Islet precursor cell (in vitro differentiated cells): ENCODE results near the gene INTS6.

Experiments used
- DNase-seq: peaks from one replicate; pipeline ENCODE4 v3.0.0-alpha.2; 2018

Gene INTS6

DNA sequence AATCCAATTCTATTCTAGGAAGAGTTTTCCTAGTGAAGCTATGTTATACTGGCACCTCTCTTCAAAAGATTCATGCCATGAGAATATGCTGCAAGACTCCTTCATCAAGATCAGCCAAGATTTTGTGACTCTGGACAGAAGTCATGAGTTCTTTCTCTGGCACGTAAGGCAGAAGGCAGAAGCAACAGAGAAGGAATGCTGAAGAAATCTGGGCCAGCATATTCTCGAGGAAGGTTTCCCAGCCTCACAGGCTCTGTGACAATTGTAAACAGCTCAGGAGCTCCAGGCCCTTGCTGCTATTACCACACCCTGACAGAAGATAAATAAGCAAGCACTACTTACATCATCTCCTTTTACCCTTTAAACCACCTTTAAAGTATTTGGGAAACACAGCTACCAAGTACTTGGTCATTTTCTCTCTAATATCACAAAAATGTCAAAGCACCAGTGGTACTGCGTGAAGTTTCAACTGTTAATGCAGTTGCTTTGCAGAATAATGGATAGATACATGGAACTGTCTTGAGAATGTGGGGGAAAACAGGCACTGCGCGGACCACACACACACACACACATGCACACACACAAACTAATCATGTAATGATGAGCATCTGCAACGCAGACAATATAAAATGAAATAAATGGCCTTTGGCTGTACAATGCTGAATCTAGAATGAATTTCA, 55.4 kb downstream of the INTS6 start:
- DNase-seq, result peak; percentile 82

DNA sequence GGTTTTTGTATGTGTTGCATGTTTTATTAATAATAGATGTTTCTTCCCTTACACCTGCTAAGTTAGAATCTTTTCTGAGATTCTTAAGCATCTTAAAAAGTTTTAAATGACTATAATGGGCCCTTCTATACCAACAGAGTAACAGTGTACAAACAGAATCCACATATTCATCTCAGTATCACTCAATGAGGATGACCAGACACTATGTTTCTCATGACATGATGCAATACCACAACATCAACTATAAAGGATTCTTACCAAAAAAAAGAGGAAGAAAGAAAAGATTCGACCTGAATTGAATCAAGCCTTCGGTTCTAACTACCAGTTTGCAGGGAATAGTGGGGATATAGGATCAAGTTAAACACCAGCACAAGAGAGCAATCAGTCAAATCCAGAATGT, 56.5 kb downstream of the INTS6 start:
- DNase-seq, result no peak

DNA sequence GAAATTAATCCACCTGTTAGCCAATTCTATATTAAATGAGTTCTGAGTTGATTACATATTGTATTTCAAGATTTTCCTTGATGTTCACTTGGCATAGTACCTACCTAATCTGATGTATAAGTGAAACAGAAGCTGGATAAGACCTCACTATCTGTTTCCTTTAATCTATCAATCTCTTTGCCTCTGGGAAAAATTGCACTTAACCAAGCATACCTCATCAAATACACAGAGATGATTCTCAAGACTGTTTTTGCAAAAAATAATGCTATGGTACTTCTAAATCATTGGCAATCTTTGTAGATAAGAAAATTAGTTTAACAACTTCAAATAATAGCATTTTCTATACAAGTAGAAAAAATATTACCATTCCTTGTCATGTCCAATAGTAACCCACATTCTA, 58.1 kb downstream of the INTS6 start:
- DNase-seq, result no peak

DNA sequence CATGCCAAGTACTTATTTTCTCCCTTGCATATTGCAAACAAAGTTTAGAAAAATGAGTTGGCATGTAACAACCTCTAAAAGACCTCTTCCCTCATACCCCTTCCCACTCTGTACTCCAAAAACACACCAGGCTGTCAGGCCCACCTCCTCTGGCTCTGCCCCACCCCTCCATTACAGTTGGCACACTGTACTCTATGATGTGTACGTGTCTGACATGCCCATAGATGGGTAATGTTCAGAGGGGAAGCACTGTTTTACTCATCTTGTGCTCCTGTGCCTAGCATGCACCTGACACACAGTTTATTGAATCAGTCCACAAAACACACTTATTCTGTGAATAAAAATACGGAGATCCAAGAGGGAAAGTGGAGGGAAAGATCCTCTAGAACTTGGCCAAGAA, 67.7 kb downstream of the INTS6 start:
- DNase-seq, result no peak

DNA sequence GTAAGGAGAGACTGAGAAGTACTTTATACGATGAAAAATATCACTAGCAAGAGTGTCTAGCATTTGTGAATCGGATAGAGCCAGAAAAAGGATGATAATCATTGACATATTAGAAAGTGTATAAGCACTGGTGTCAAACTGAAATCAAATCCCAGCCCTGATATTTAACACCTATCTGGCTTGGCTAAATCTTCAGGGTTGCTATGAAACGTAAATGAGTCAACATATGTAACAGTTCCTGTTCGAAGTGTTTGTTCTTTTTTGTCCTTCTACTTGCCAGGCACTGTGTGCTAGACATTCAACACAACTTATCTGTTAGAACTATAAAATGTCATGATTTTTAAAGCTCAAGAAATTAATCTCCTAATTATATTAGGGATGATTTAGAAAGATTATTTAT, 72.6 kb downstream of the INTS6 start:
- no peak for DNase-seq

DNA sequence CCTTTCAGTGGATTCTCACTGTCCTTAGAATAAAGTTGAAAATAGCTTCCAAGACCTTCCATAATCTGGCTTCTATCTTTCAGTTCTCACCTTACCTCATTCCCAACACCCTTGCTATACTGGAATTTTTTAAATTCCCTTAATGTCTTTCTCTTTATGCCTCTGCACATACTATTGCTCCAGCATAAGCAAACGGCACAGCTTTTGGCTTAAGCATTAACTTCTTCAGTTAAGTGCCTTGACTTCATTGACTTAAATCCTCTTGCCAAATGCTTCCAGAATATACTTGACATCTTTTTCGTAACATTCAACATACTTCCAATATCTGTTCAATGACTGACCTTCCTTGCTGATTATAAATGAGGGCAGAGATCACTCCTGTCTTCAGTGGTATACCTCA, 79.4 kb downstream of the INTS6 start:
- no peak for DNase-seq

DNA sequence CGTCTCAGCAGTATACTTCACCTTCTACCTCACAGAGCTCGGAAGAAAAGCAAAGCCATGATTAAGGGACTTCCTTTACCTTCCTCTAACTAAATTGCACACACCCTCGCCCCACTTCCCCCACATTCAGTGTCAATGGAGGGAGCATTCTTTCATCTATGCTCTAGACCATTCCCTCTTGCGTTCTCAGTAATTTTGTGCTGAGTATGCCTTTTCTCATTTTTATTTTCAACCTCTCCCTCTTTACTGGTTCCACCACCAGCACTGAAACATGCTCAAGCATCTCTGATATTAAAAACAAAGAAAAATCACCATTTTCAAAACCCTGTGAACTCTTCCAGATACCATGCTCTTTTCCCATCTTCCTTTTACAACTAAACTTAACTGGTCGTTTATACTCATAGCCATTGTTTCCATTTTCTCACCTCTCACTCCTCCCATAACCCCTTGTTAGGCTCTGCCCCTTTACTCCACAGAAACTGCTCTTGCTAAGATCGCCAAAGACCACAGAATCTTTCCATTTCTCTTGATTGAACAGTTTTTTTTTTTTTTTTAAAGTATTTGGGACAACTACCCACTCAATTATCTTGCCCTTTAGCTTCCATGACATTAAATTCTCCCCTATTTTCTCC, 81.0 kb downstream of the INTS6 start:
- DNase-seq, result no peak

DNA sequence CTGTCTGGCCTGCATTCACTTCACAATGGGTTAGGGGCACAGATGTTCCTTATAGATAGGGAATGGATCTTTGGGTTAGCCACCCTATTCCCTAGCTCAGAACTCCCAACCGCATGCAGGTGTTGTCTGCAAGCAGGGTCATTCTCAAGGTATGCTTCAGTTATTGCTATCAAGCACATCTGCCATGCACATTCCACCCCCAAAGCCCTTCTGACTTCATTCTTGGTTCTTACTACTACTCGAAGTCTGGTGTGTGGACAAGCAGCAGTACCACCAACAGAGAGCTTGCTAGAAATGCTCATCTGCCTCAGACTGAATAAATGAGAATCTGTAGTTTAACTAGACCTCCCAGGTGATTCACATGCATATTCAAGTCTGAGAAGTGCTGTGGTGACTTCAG, 82.0 kb downstream of the INTS6 start:
- DNase-seq, result no peak

DNA sequence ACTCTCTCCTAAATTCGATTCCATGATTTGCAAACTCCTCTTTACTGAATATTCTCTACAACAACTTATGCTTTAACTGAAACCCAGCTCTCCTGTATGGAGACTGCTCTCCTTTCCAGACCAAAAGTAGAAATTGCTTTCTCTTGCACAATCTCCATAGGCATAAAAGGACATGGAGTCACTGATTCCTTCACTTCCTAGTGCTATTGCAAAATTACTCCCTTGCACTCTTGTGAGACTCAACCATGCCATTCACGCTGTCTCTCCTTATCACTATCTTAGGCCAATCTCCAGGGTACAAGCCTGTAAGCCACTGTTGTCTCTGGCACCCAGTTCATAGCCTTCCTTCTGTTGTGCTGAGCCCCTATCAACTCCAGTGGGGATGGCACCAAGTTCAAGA, 82.7 kb downstream of the INTS6 start:
- no peak for DNase-seq

DNA sequence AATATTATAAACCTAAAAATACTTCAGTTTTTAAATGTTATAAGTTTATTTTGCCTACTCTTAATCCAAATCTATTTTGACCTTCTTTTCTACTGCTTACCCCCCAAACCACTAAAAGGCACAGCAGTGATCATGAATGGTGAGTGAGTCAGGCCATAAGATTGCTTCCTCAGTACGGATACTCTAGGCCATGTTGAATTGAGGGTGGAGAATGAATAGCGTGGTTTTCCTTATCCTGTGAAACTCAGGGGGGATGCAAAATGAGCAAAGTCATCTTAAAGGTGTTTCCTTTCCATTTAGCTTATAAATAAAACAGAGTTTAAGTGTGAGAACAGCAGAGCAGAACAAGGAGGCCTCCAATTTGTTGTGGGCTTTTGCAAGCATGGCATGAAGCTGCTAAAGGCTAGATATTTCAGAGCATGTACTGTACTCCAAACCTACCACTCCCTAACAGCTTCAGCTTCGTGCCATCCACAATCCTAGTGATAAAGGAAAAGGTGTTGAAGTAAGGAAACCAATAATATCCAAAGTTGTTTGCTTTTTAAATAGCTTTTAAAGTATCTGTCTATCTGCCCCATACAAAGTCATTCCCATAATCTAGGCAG, 88.3 kb downstream of the INTS6 start:
- DNase-seq, result no peak

DNA sequence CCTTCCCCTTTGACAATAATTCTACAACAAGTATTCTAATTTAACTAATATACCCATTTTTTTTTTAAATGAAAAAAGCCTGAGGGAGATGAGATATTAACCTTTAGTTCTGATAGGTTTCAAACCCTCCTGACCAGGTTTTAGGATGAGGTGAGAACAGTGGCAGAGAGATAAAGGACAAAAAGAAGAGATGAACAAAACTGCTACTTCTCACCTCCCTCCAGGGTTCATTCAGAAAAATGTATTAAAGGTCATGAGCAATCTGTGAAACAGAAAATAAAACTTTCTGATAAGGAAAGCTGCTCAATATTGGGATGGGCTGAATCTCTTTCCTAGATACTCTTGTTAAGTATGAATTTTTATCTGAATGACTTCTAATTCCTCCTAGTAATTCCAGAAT, 89.2 kb downstream of the INTS6 start:
- no peak for DNase-seq

DNA sequence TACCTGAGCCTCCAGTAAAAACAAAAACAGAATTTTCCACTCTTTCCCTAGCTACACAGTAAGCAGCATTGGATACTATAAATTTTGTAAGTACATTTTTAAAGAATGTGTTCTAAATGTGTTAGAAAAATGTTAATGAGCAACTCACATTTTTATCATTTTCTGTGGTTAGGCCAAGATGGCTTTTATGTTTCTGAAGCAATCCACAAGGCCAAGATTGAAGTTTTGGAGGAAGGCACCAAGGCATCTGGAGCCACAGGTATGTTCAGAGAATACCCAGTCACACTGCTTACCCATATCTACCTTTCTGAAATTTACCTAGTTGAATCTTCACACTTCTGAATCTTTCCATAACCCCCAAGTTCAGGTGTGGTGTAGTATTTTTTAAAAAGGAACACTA, 91.7 kb downstream of the INTS6 start:
- DNase-seq, result no peak

DNA sequence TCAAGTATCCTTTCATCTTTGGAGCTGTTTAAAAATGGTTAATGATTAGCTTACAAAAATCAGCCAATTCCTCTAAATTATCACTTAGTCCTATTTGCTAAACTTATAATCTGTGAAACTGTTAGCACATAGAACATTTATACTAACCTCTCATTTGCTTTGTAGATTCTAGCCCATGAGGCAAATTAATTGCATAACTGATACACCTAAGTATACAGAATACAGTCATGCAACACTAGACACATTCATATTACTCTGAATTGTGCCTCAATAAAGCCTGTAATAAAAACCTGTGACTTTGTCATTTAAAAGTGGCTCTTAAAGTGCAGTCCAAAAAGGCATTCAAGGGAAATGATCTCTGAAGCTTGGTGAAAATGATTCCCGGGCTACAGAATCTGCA, 92.3 kb downstream of the INTS6 start:
- DNase-seq, result no peak

DNA sequence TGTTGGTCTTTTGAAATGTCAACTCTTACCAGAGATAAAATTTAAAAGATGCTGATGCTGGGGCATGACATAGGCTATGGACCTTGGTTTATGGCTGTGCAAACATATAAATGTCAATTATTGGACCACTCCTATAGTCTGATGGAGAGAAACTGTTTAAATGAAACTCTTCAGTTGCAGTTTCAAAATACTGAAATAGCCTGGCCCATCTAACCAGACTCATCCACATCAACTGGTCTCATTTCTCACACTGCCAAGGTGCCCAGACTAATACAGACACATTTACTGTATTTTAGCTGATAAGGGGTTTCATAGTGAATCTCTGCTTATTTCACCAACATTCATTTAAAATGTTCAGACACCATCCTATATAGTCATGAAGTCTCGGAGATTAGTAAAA, 93.5 kb downstream of the INTS6 start:
- DNase-seq, result no peak

DNA sequence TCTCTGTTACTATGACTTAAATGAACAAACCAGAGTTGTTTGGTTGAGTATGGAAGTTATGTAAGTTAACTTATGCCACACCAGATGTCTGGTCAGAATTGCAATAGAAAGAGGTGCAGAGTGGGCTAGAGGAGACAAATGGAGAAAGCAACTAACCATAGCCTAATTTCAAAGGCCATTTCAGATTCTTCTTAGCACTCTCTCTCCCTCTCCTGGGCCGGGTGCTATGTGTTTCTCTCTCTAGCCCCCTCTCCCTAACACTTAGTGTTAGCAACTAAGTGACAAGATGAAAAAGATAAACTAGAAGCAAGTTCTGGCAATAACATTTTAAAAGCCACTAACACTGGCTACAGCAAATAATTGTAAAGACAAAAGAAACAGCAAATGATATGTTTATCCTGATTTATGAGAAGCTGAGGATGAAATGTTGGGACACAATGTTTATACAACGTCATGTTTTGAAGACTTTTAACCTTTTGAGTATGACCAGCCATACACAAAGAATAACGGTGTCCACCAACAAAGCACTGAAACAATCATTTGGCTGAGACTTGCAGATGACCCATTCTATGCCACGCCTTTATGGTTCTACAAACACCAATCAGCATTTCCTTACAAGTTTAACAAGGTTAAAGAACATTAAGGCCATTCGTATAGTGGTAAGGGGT, 94.8 kb downstream of the INTS6 start:
- no peak for DNase-seq

DNA sequence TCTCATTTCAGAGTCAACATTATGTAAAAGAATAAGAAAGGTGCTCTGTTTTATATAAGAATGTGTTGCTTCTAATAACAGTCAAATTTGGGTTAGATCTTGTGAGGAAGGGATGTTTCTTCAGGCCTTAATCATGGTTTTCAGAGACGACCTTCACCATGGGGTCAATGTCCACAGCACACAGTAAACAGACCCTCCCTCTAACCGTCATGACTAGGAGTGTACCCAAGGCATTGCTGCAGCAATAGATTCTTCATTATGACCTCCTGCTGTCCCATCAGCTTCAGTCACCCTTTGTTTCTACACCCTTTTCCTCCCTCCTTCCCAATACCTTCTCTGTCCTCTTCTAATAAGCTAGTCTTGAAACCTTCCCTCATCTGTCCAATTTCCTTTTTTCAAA, 97.6 kb downstream of the INTS6 start:
- DNase-seq, result no peak

DNA sequence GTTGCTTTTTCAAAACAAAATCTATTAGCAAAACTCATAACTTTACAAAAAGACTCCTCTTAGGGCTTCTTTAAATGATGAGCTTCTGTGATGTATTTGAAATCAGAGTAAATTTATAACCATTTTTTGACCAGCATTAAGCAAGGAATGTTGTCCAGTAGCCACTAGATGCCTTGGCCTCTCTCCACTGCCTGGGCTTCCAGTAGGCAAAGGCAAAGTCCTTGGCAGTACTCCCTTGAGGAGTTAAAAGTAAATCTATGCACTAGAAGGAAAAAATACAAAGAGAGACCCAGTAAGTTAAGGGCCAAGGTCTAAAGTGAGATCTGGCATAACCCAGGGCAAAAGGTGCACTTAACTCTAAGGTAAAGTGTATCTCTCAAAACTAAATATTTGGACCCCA, 103.8 kb downstream of the INTS6 start:
- no peak for DNase-seq

DNA sequence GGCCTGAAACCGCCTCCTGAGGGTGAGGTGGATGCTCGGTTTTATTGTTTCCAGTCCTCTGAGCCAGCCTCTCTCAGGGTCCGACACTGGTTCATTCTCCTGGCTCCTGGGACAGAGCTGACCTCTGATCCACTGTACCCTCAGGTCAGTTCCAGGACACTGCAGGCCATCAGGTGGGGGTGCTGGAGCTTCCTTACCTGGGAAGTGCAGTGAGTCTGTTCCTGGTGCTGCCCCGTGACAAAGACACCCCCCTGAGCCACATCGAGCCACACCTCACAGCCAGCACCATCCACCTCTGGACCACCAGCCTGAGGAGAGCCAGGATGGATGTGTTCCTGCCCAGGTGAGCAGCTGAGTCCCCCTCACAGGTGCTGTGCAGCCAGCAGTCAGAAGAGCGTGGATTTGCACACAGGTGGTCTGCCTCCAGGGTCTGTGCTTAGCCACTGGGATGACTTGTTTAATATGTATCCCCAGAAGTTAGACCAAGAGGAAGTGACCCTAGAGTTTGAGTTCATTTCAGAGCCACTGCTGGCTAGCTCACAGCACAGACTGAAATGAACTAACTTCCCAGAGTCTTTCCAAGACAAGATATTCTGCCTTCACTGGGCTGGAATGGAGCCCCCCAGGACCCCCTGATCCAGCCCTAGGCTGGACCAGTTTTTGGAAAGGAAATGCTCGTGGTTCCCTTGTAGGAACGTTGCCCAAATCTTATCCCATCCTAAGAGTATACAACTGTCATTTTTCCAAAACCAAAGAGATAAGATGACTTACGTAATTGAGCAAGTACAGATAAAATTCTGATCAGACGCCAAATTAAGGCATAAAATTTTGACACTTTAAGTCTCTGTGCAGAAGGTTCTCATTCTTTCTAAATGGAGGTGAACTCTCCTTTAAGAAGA, 104.5 kb downstream of the INTS6 start:
- DNase-seq, result no peak

DNA sequence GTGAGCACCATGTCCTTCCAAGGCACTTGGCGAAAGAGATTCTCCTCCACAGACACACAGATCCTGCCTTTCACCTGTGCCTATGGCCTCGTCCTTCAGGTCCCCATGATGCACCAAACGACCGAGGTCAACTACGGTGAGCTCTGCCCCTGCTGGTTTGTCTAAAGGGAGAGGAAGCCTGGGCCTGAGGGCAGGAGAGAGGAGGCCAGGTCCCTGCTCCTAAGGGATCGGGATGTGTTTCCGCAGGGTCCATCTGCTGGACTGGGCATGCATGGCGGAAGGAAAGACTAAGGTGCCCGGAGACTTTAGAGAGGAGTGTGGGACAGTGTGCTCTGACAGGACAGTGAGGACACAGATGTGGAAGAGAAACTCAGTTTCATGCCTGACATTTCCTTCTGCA, 105.7 kb downstream of the INTS6 start:
- DNase-seq, result peak; percentile 62

DNA sequence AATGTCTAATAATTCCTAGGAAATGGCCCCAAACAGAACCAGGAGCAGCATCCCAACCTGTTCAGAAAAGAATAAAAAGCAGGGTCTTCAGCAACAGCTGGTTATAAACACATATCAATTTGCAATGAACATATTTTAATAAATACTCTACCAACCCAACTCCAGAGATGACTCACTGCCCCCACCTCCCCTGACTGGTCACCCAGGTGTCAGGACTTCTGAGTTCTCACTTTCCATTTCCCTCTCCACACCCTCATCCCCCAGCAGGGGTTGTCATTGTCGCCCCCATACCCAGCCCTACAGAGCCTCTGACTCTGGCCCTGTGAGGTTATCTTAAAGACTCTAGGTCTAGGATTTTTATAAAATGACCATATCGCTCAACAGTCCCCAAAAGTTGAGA, 106.4 kb downstream of the INTS6 start:
- DNase-seq, result no peak

DNA sequence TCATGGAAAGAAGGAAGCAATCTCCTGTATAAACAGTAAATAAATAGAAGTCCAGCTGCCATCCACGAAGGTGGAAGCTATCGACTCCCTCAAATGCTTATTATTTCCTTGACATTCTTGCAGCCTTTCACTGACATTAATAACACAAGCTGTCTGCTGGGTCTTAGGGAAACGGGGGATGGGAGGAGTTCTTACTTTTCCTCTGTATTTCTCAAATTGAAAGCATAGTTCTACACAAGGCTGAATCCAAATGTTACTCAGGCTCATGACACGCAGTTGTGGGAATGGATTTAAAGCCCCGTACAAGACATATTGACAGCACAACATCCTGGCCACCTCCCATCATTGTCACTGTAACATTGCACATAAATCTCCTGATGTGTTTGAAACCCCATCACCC, 109.4 kb downstream of the INTS6 start:
- DNase-seq, result no peak

DNA sequence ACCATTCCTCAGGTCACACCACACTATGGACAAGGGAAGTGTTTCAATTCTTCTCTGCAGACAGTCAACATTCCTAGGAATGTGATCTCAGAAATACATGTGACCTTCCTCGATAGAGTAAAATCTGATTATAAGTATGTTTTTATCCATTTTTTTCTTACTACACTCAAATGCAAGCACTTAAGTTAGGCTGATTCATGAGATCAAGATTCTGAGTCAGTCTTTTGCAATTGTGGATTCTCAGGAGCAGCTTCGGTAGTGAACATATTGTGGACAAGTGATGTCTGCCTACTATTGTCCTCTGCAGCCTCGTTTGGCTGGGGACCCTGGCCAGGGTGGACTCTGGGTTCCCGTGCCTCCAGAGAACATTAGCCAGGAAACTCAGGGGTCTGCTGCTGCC, 110.1 kb downstream of the INTS6 start:
- DNase-seq, result no peak

DNA sequence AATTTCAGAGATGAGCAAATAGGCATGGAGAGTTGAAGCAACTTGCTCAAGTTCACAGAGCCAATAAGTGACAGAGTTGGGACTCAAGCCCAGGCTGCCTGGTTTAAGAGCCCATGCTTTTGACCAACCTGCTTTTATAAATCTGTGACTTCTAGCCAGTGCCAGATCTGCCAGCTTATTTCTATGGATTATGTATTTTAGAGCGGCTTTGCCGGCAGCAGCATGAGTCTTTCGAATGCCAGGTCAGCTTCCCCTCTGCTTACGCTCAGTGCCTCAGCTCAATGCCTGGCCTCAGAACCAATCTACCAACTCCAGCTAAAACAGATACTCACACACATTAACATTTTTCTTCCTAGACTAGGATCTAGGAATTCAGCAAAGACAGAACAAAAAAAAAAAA, 111.0 kb downstream of the INTS6 start:
- no peak for DNase-seq
